ENCODE results near the gene ANGPTL8.

GRCh38 chr19:11236324-11237301 is 2.8 kb upstream of the ANGPTL8 start:
- TF ChIP-seq EZH2 (IDR thresholded peaks at IDR 0.05; ENCODE audit: borderline replicate concordance, low read depth, low read length, poor library complexity, severe bottlenecking): no peak
- no peak for TF ChIP-seq CTCF (conservative IDR thresholded peaks at IDR 0.05; ENCODE audit: low read depth, low read length)

All from A673 (cell line).